Measurements from ENCODE around the gene PSMF1.

PSMF1 gene

GRCh38 chr20:1195226-1195625, 76.8 kb downstream of the PSMF1 start:
- no peak for DNase-seq

GRCh38 chr20:1196634-1197033, 78.2 kb downstream of the PSMF1 start:
- DNase-seq = no peak

GRCh38 chr20:1197801-1198200, 79.4 kb downstream of the PSMF1 start:
- no peak for DNase-seq

GRCh38 chr20:1198751-1199150, 80.3 kb downstream of the PSMF1 start:
- no peak for DNase-seq

- DNase-seq = no peak
Observed at GRCh38 chr20:1199212-1199873, 80.9 kb downstream of the PSMF1 start.

- no peak for DNase-seq
Observed at GRCh38 chr20:1199964-1200363, 81.6 kb downstream of the PSMF1 start.

- no peak for DNase-seq
Observed at GRCh38 chr20:1202762-1203504, 84.5 kb downstream of the PSMF1 start, which contains the start of gene C20orf202. Gene C20orf202 (plus strand): TSS chr20:1203454. CDS start chr20:1203586, 132 bp downstream.

- no peak for DNase-seq
Observed at GRCh38 chr20:1203630-1204029, 85.2 kb downstream of the PSMF1 start.

GRCh38 chr20:1204113-1204512, 85.7 kb downstream of the PSMF1 start:
- DNase-seq = no peak

GRCh38 chr20:1204576-1204975, 86.2 kb downstream of the PSMF1 start:
- no peak for DNase-seq

GRCh38 chr20:1205802-1206201, 87.4 kb downstream of the PSMF1 start:
- DNase-seq = no peak

GRCh38 chr20:1206366-1207148, 88.2 kb downstream of the PSMF1 start:
- no peak for DNase-seq

- no peak for DNase-seq
Observed at GRCh38 chr20:1207293-1207878, 89.0 kb downstream of the PSMF1 start.

GRCh38 chr20:1209447-1210387, 91.3 kb downstream of the PSMF1 start:
- no peak for DNase-seq

GRCh38 chr20:1210501-1210900, 92.1 kb downstream of the PSMF1 start:
- no peak for DNase-seq

GRCh38 chr20:1212023-1212422, 93.6 kb downstream of the PSMF1 start:
- DNase-seq = no peak

- DNase-seq = no peak
Observed at GRCh38 chr20:1212607-1213396, 94.4 kb downstream of the PSMF1 start.

- DNase-seq = no peak
Observed at GRCh38 chr20:1214838-1215261, 96.4 kb downstream of the PSMF1 start.

GRCh38 chr20:1215386-1216170, 97.2 kb downstream of the PSMF1 start:
- no peak for DNase-seq

Measured in NCI-H446 treated with DMSO at 0.1 percent for 48 hours (cell line).